CD4-positive, alpha-beta T cell treated with Interleukin-15 for 1 hour (primary cell): Measurements from ENCODE around the gene BCR.
A peak's percentile ranks its signal among the peaks of the same experiment; 100 is the strongest.
"Not testable (repeated sequence)": the region's sequence is repeated elsewhere in the genome, so short reads cannot be mapped to it uniquely, and the experiment has no call there.

ENCODE experiments used
- DNase-seq: peaks from one replicate; pipeline ENCODE4 v3.0.0-alpha.2; 2020

The BCR gene

DNA sequence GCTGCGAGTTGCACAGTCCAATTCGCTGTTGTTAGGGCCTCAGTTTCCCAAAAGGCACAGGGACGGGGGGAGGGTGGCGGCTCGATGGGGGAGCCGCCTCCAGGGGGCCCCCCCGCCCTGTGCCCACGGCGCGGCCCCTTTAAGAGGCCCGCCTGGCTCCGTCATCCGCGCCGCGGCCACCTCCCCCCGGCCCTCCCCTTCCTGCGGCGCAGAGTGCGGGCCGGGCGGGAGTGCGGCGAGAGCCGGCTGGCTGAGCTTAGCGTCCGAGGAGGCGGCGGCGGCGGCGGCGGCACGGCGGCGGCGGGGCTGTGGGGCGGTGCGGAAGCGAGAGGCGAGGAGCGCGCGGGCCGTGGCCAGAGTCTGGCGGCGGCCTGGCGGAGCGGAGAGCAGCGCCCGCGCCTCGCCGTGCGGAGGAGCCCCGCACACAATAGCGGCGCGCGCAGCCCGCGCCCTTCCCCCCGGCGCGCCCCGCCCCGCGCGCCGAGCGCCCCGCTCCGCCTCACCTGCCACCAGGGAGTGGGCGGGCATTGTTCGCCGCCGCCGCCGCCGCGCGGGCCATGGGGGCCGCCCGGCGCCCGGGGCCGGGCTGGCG is at the start of gene BCR:
Gene BCR, plus strand, starts transcription at position 209 of the 592 bp plus-strand sequence. CDS start 452 bp downstream, outside the sequence.
- peak; percentile 63 for DNase-seq

DNA sequence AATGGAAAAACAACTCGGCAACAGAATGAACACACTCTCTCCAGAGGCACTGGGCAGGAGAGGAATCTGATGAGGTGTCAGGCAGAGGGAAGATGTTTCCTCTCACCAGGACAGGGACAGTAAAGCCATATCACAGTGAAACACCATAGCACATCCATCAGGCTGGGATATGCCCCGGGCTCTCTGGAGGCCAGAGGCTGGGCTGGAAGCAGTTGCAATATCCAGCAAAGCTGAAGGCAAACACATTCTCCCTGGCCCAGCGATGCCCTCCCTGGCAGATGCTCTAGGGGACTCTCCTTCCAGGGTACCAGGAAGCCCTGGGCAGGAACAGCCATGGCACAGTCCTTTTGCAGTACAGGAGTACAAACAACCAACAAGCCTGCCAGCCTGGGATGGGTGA is 49.6 kb upstream of the BCR start:
- no peak for DNase-seq

DNA sequence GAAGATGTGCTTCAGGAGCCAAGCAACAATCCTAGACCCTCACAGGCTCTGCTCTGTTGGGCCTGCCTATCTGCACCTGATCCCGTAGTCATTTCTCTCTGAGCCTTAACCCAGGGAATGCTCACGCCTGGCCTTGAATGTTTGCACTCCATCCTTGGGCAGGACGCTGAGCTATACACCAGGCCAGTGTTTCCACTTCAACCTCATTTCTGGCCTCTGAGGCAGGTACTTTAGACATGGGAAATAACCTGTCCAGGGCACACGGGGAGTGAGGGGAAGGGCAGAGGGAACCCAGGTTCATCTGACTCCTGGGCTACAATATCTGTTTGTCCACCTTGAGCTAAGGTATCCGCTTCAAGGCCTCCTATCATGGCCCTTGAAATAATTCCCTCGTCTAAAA is 48.4 kb upstream of the BCR start:
- no peak for DNase-seq

DNA sequence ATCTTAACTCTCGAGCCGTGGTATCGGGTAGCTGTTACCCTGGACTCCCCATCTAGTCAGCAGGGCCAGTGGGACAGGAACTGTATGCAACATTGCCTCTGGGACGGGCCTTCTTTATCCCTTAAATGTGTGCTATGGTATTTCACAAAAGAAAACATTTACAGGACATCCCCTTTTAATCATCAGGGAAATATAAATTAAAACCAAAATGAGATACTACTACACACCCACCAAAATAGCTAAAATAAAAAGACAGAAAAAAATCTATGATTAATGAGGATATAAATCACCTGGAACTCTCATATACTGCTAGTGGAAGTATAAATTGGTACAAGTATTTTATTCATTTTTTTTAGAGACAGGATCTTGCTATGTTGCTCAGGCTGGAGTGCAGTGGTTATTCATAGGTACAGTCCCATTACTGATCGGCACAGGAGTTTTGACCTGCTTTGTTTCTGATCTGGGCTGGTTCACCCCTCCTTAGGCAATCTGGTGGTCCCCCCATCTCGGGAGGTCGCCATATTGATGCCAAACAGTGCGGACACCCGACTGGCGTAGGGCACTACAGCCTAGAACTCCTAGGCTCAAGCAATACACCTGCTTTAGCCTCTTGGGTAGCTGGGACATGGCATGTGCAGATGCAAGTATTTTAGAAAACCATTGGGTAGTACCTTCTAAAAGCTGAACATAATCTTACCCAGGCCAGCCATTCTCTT is 47.8 kb upstream of the BCR start:
- DNase-seq: no peak

GRCh38 chr22:23133922-23134321 is 46.4 kb upstream of the BCR start:
- no peak for DNase-seq

DNA sequence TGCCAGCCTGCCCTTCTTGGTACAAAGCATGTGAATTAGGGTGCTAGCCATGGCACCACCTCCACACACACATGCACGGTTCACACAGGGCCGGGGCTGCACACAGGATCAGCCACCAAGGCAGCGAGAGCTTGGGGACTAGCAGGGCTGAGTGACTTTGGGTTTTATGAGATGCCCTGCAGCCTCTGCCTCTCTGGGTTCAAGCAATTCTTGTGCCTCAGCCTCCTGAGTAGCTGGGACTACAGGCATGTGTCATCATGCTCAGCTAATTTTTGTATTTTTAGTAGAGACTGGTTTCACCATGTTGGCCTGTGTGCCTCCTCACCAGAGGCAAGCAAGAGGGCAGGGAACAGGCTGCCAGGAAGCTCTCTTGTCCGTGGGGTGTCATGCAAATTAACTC is 43.3 kb upstream of the BCR start:
- not testable (repeated sequence) for DNase-seq

DNA sequence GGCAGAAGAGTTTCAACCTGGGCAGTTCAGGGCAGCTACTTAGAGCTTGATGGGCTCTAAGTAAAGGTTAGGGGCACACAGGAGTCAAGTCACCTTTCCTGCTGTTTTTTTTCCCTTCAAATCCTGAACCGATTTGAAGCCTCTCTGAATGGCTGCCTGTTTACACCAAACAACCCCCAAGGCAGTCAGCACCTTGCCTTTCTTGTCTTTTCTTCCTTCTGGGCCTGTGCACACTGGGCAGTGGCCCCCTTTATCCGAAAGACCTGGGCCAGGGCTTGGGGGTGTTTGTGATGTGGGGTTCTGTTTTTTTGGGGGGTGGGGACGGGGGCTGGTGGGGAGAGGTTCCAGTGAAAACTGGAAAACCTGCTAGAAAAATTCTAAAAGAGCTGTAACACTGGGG is 42.8 kb upstream of the BCR start:
- DNase-seq: no peak

GRCh38 chr22:23137905-23138561 is 42.3 kb upstream of the BCR start:
- peak; percentile 80 for DNase-seq

DNA sequence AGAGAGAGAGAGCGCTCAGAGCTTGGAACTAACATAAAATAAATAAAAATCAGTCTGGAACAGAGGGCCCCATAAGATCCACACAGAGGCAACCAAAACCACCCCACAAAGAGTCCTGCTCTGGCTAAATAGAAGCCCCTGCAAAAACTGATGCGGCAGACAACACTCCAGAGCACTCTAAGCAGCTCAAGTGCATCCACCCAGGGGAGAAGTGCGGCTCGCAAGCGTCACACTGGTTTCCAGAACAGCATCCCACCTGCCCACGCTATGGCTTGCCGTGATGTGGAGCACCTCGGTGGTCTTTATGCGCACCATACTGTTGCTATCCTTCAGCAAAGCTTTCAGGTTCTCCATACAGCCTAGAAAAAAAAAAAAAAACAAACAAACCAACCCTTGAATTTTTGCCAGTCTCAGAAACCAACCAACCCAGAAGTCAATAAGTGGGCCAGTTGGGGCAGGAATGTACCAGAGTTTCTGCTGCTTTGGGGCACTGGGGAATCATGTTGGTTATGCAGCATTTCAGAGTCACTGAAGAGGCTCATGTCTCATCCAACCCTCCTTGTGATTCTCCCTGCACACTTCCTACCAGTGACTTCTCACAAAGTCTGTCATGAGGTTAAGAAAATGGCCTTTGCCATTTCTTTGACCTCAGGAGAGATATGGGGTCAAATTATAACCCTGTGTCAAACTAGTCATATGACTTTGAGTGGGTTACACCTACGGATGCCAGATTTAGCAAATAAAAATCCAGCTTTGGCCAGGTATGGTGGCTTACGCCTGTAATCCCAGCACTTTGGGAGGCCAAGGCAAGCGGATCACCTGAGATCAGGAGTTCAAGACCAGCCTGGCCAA is 41.5 kb upstream of the BCR start:
- no peak for DNase-seq

DNA sequence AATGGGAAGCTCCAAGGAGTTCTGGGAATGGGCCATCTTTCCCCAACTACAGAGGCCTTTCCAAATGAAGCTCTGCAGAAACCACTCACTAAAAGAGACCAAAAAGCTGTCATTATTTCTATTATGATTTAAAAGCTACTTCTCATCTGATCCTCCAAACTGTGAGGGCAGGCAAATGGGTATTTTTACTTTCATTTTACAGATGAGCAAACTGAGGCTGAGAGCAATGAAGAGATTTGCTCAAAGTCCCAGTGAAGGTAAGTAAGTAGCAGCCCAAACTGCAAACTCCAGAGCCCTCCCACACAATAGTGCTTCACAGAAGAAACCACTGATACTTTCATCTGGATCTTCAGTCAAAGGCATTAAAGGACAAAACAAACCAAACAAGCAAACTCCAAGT is 39.9 kb upstream of the BCR start:
- no peak for DNase-seq

DNA sequence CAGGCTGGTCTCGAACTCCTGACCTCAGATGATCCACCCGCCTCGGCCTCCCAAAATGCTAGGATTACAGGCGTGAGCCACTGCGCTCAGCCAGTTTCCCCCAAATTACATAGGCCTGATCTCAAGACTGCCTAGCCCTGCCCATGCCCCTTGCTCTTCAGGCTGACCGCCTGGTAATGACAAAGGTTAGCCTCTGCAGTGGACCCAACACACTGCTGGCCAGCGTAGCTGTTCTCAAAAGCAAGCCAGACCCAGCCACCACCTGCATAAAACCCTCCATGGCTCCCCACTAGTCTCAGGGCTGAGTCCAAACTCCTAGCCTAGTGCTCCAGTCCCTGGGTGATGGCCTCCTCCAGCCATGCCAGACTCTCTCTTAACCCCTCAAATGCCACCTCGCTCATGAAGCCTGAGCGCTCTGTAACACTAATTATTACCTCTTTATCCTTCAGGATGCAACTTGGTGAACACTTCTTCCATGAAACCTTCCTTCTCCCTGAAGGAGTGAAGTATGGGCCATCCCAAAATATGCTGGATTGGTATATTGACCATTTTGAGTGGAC is 37.7 kb upstream of the BCR start:
- no peak for DNase-seq

- DNase-seq: no peak
These were observed 37.2 kb upstream of the BCR start for GRCh38 chr22:23143119-23143518.

- no peak for DNase-seq
These were observed 35.9 kb upstream of the BCR start for GRCh38 chr22:23144432-23144831.

- DNase-seq: peak; percentile 98
These were observed 35.1 kb upstream of the BCR start, which contains the start of gene RAB36 for GRCh38 chr22:23144932-23145877. Gene RAB36, plus strand, starts transcription at chr22:23145477. Its CDS starts 1,140 bp downstream, at chr22:23146617.

GRCh38 chr22:23145878-23146470 is 34.3 kb upstream of the BCR start:
- no peak for DNase-seq

GRCh38 chr22:23146478-23147205 is 33.7 kb upstream of the BCR start:
- DNase-seq: no peak

DNA sequence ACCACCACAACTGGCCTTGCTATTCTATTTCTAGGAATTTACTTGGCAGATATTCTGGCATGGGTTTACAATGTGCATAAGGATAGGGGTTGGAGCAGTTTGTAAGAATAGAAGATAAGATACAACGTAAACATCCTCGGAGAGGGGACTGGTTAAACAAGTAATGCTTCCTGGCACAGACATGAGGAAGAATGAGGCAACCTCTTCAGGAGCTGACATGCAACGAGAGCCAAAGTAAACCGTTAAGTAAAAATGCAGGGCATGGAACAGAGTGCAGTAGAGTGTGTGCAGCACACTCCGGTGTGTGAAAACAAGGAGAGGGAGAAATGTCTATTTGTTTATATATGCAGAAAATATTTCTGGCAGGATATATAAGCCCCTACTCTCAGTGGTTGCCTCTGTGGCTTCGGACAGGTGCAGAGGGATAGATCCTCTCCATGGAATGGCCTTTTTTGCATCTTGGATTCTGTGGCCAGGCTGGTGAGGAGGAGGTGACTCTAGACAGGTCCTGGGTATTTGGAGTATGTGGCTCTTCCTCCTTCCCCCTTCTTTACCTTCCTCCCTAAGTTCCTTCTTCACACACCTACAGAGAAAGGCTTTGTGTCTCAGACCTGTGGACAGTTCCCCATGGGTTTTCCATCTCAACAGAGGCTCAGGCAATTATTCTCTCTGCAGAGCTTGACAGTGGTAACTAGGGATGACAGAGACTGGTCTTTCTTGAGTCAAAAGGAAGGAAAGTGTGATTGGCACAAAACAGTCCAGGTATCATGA is 32.5 kb upstream of the BCR start:
- DNase-seq: no peak

DNA sequence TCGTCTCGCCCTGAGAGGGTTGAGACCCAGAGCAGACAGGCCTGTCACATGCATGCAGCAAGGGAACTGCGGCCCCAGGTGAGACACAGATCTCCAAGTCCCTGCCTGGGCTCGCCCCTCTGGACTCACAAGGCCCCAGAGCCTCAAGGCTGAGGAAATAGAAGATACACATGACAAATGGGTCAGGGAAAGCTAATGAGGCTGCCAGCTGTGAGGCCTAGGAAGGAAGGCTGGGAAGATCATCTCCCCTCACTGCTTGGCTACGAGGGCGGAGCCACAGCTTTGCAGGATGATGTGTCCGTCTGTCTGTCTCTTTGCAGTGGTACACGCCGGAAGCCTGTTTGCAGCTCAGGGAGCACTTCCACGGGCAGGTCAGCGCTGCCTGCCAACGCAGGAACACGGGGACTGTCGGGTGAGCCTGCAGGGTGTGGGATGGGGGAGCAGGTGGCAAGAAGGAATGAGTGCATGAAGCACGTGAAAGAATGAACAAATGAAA is 30.5 kb upstream of the BCR start:
- no peak for DNase-seq

GRCh38 chr22:23150762-23151161 is 29.5 kb upstream of the BCR start:
- DNase-seq: no peak

DNA sequence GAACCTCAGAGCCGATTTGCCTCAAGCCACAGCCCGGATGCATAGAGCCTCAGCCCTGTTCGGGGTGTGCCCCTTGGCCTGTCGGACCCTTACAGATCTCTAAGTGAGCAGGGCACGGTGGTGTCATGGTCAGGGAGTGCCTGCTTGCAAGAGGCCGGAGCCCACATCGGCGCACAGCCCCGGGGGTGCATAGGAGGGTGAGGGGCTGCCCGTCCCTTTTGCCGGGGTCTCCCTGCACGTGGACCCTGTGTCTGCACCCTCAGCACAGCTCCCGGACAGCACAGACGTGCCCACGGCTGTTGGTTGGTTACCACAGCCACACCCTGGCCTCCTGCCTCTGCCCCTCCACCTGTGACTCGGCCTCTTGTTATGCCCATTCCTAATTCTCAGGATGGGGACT is 28.5 kb upstream of the BCR start:
- no peak for DNase-seq
